Measurements from ENCODE around the gene ATP8B1.

DNA sequence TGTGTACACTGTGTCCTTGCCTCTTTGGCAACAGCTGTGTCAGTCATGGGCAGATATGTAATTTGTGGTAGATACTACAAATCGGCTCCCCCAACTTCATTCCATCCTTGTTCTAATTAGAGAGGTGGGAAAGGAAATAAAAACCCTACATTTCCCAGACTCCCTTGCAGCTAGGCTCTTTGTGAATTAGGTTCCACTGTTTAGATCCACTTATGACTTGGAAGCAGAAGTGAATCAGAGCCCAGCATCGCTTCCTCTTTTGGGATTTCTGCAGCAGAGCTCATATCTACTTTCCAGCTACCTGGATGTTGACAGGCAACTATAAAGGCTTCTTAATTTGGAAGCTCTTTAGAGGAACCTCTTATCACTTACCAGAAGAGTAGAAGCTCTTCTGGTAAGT, 147.4 kb downstream of the ATP8B1 start:
- TF ChIP-seq EZH2phosphoT487 (IDR thresholded peaks at IDR 0.05; ENCODE audit: borderline replicate concordance) = no peak
- no peak for TF ChIP-seq EZH2 (IDR thresholded peaks at IDR 0.05)

Data from HCT116 (cell line).